Keratinocyte (primary cell): ENCODE measurements around the gene EDDM13. TPM values are rescaled to one million over a fixed set of nuclear protein-coding genes. Genes with fewer than 3 reads are reported as not detected.

Experiments used
- DNase-seq: peaks from one replicate; pipeline ENCODE4 v3.0.0-alpha.2; 2011; ENCODE audit warnings: low read depth, missing footprints, low spot score
- FAIRE-seq: peaks from 2 replicates; lab custom pipeline; 2011; peaks lifted over from hg19 to GRCh38; lab: Jason Lieb, UNC
- H2AFZ ChIP-seq: 2 replicates; pipeline ENCODE4 v1.6.0; 2012; ENCODE audit warnings: low read length, control low read depth, inconsistent platforms; ENCODE audit not compliant: control insufficient read depth
- H3K27ac ChIP-seq: 2 replicates; pipeline ENCODE4 v1.5.1; 2011; ENCODE audit warnings: low read length; ENCODE audit not compliant: control insufficient read depth, insufficient read depth
- H3K27me3 ChIP-seq: 3 replicates; pipeline ENCODE4 v1.6.0; 2011; ENCODE audit warnings: low read length; ENCODE audit not compliant: control insufficient read depth, insufficient read depth; ENCODE audit errors: extremely low read depth
- H3K36me3 ChIP-seq, 2 experiments: 2 replicates in 1 of 2; 3 replicates in 1 of 2; pipeline ENCODE4 v1.5.1; 2011; ENCODE audit warnings: low read length in 2 of 2, mild to moderate bottlenecking in 1 of 2; ENCODE audit not compliant: control insufficient read depth in 2 of 2, insufficient read depth in 2 of 2; ENCODE audit errors: extremely low read depth in 1 of 2
- H3K4me1 ChIP-seq: 3 replicates; pipeline ENCODE4 v1.5.1; 2011; ENCODE audit warnings: low read length; ENCODE audit not compliant: control insufficient read depth, insufficient read depth; ENCODE audit errors: extremely low read depth
- H3K4me2 ChIP-seq: 3 replicates; pipeline ENCODE4 v1.6.0; 2011; ENCODE audit warnings: low read depth, low read length; ENCODE audit not compliant: control insufficient read depth, insufficient read depth; ENCODE audit errors: extremely low read depth
- H3K4me3 ChIP-seq, 3 experiments: fragments of 200-600 bp in 1 of 3; sonication (generic) in 1 of 3; 2 replicates in 2 of 3; 3 replicates in 1 of 3; pipeline ENCODE4 v1.5.1; 2011 to 2016; ENCODE audit warnings: low read length in 3 of 3, mild to moderate bottlenecking in 3 of 3, control low read depth in 2 of 3, inconsistent platforms in 1 of 3, low read depth in 1 of 3, mixed read lengths in 1 of 3, mixed run types in 1 of 3, moderate library complexity in 1 of 3; ENCODE audit not compliant: control insufficient read depth in 2 of 3, insufficient read depth in 2 of 3; ENCODE audit errors: extremely low read depth in 1 of 3
- H3K79me2 ChIP-seq: 2 replicates; pipeline ENCODE4 v1.6.0; 2012; ENCODE audit warnings: low read length; ENCODE audit not compliant: control insufficient read depth, insufficient read depth
- H3K9ac ChIP-seq: 3 replicates; pipeline ENCODE4 v1.6.0; 2011; ENCODE audit warnings: low read length; ENCODE audit not compliant: control insufficient read depth, insufficient read depth; ENCODE audit errors: extremely low read depth
- H3K9me1 ChIP-seq: 3 replicates; pipeline ENCODE4 v1.6.0; 2011; ENCODE audit warnings: low read length; ENCODE audit not compliant: control insufficient read depth, insufficient read depth; ENCODE audit errors: extremely low read depth
- H3K9me3 ChIP-seq: 2 replicates; pipeline ENCODE4 v1.5.1; 2012; ENCODE audit warnings: low read depth, low read length; ENCODE audit not compliant: control insufficient read depth
- H4K20me1 ChIP-seq: 3 replicates; pipeline ENCODE4 v1.6.0; 2011; ENCODE audit warnings: low read length; ENCODE audit not compliant: control insufficient read depth, insufficient read depth; ENCODE audit errors: extremely low read depth
- CTCF ChIP-seq, 3 experiments: IDR thresholded peaks in 1 of 3; conservative IDR thresholded peaks in 1 of 3; optimal IDR thresholded peaks in 1 of 3; 2 replicates in 2 of 3; 3 replicates in 1 of 3; pipeline versions ENCODE3 to v1.5.1; 2011; ENCODE audit warnings: low read length in 3 of 3, mild to moderate bottlenecking in 3 of 3, moderate library complexity in 2 of 3, control low read depth in 1 of 3, inconsistent platforms in 1 of 3; ENCODE audit not compliant: insufficient read depth in 2 of 3; ENCODE audit errors: extremely low read depth in 1 of 3
- EZH2 ChIP-seq: IDR thresholded peaks from one replicate; pipeline ENCODE4 v1.6.1; 2012; ENCODE audit warnings: inconsistent platforms, mild to moderate bottlenecking, low read length, moderate library complexity
- dilution Hi-C: fragments of 300-500 bp; cut with MboI; formaldehyde crosslinking; loops from one replicate; pipeline ENCODE4 v1.7.0; 2020; ENCODE audit warnings: low sequenced_read_pairs; ENCODE audit not compliant: extremely low pct_ligation_motif_present
- polyA plus RNA-seq, 5 experiments: library from polyadenylated mRNA; depleted of rRNA in 3 of 5; stranded (reverse) in 3 of 5; stranded (forward) in 1 of 5; unstranded in 1 of 5; fragments of >200 nt; gene quantifications; 1 replicate in 1 of 5; 2 replicates in 3 of 5; 3 replicates in 1 of 5; pipeline versions ENCODE4 v1.2.1 to v1.2.3, GENCODE V29; 2011 to 2012; ENCODE audit warnings: missing spikeins in 2 of 5, low read depth in 1 of 5, low replicate concordance in 1 of 5

Gene EDDM13
- polyA plus RNA-seq, 1 donor (not counting 4 experiments of a cell fraction or from before 2014, with no cell fraction given), result 6.1 TPM

GRCh38 chr19:56252699-56253422 lies 19.7 kb upstream of the EDDM13 start:
- no peak for TF ChIP-seq EZH2
- peak; percentile 96 to 99 (median 98) for TF ChIP-seq CTCF (optimal IDR thresholded peaks at IDR 0.05 in 1 of 3, IDR thresholded peaks at IDR 0.05 in 1 of 3, conservative IDR thresholded peaks at IDR 0.05 in 1 of 3; ENCODE audit: extremely low read depth in 1 of 3, insufficient read depth in 2 of 3, low read length in 3 of 3)
- H3K4me1 ChIP-seq, result no peaks in the 10 kb centered on the region
- dilution Hi-C loops, result no loop called here
- FAIRE-seq (peak; percentile 62), DNase-seq (peak; percentile 40)
- H3K4me3 ChIP-seq, result no peak overlapping the region
- no peak overlapping the region for H3K9ac ChIP-seq
- H2AFZ ChIP-seq, result peak overlapping the region; percentile 90
- H3K9me1 ChIP-seq, result no peaks in the 10 kb centered on the region
- no peak overlapping the region for H3K27ac ChIP-seq
- H3K36me3 ChIP-seq, result no peaks in the 10 kb centered on the region
- H4K20me1 ChIP-seq, result no peaks in the 10 kb centered on the region
- H3K27me3 ChIP-seq, result no peaks in the 10 kb centered on the region
- H3K9me3 ChIP-seq, result no peaks in the 10 kb centered on the region
- no peaks in the 10 kb centered on the region for H3K79me2 ChIP-seq
- H3K4me2 ChIP-seq, result no peak overlapping the region

- no peaks in the 10 kb centered on the region for H3K36me3 ChIP-seq
- H2AFZ ChIP-seq, result no peak overlapping the region
- TF ChIP-seq CTCF (optimal IDR thresholded peaks at IDR 0.05 in 1 of 3, IDR thresholded peaks at IDR 0.05 in 1 of 3, conservative IDR thresholded peaks at IDR 0.05 in 1 of 3; ENCODE audit: extremely low read depth in 1 of 3, insufficient read depth in 2 of 3, low read length in 3 of 3), result peak in 2 of 3 experiments; percentile 17 to 34
- no peak for TF ChIP-seq EZH2
- H3K9ac ChIP-seq, result no peak overlapping the region
- FAIRE-seq (no peak), DNase-seq (peak; percentile 17)
- no peaks in the 10 kb centered on the region for H3K27me3 ChIP-seq
- H3K27ac ChIP-seq, result no peak overlapping the region
- H3K9me1 ChIP-seq, result no peaks in the 10 kb centered on the region
- no peaks in the 10 kb centered on the region for H4K20me1 ChIP-seq
- H3K9me3 ChIP-seq, result no peaks in the 10 kb centered on the region
- H3K79me2 ChIP-seq, result no peaks in the 10 kb centered on the region
- H3K4me1 ChIP-seq, result no peaks in the 10 kb centered on the region
- no peak overlapping the region for H3K4me2 ChIP-seq
- dilution Hi-C loops, result no loop called here
- H3K4me3 ChIP-seq, result no peak overlapping the region
Measured at GRCh38 chr19:56253737-56254136, 18.8 kb upstream of the EDDM13 start.
